GM12878 (cell line): ENCODE data around the gene SPRING1. TPM values are rescaled to one million over a fixed set of nuclear protein-coding genes. Genes with fewer than 3 reads are reported as not detected.

Experiments
- ATAC-seq: fragments of 200-7000 bp; cut with Tn5 transposase; 3 replicates; pipeline ENCODE4 v1.9.1; 2020; ENCODE audit warnings: mild to moderate bottlenecking, moderate library complexity
- BruUV-seq: library from RNA; stranded (reverse); fragments of 400-500 nt; replicated peaks from 2 replicates; lab custom pipeline; 2021; lab: Mats Ljungman, UMichigan
- CTCF ChIA-PET: fragments of 300-600 bp; sonication (Branson Sonifier 250); formaldehyde crosslinking; extraction: SDS; loops from one replicate; lab custom pipeline; 2021; ENCODE audit warnings: inconsistent platforms; lab: Yijun Ruan, JAX
- POLR2A ChIA-PET: fragments of 350-600 bp; formaldehyde crosslinking; extraction: SDS; loops from one replicate; lab custom pipeline; 2021; ENCODE audit warnings: inconsistent platforms; lab: Charles Lee
- RAD21 ChIA-PET: fragments of 300-600 bp; sonication (Branson Sonifier 250); formaldehyde crosslinking; loops from one replicate; lab custom pipeline; 2023; ENCODE audit warnings: antibody characterized with exemption; ENCODE audit not compliant: unreplicated experiment; lab: Charles Lee
- SMC1A ChIA-PET: fragments of 300-600 bp; sonication (Branson Sonifier 250); formaldehyde crosslinking; loops from one replicate; lab custom pipeline; 2023; ENCODE audit not compliant: unreplicated experiment, uncharacterized antibody; lab: Charles Lee
- DNase-seq: peaks from one replicate; pipeline ENCODE4 v3.0.0-alpha.2; 2011; ENCODE audit warnings: low read depth, low spot score
- FAIRE-seq: peaks from 3 replicates; lab custom pipeline; 2011; peaks lifted over from hg19 to GRCh38; lab: Jason Lieb, UNC
- H2AFZ ChIP-seq: 2 replicates; pipeline ENCODE4 v1.6.0; 2011; ENCODE audit warnings: low read depth, low read length, control low read depth; ENCODE audit not compliant: control insufficient read depth
- H3K27ac ChIP-seq: 2 replicates; pipeline ENCODE4 v1.5.1; 2011; ENCODE audit warnings: control low read depth; ENCODE audit not compliant: control insufficient read depth, insufficient read depth
- H3K27me3 ChIP-seq, 2 experiments: replicated peaks in 1 of 2; 2 replicates each; pipeline versions ENCODE4 v1.6.0 to v1.6.1; 2011; ENCODE audit warnings: low read length in 1 of 2; ENCODE audit not compliant: control insufficient read depth in 2 of 2, insufficient read depth in 2 of 2
- H3K36me3 ChIP-seq, 2 experiments: 2 replicates each; pipeline ENCODE4 v1.5.1; 2011; ENCODE audit warnings: low read length in 1 of 2; ENCODE audit not compliant: control insufficient read depth in 2 of 2, insufficient read depth in 2 of 2
- H3K4me1 ChIP-seq: 2 replicates; pipeline ENCODE4 v1.6.1; 2011; ENCODE audit warnings: mild to moderate bottlenecking, low read length, moderate library complexity, mixed read lengths; ENCODE audit not compliant: control insufficient read depth, insufficient read depth
- H3K4me2 ChIP-seq: 2 replicates; pipeline ENCODE4 v1.6.0; 2011; ENCODE audit warnings: control low read depth; ENCODE audit not compliant: control insufficient read depth, insufficient read depth
- H3K4me3 ChIP-seq: fragments of 200-600 bp; sonication (generic); 2 replicates; pipeline ENCODE4 v1.5.1; 2016
- H3K79me2 ChIP-seq: 2 replicates; pipeline ENCODE4 v1.6.0; 2011; ENCODE audit warnings: low read length; ENCODE audit not compliant: control insufficient read depth, insufficient read depth
- H3K9ac ChIP-seq: 2 replicates; pipeline ENCODE4 v1.8.0; 2011; ENCODE audit warnings: low read length, control low read depth, mixed read lengths; ENCODE audit not compliant: control insufficient read depth, insufficient read depth
- H3K9me3 ChIP-seq: replicated peaks from 3 replicates; pipeline ENCODE4 v1.5.1; 2011; ENCODE audit warnings: mild to moderate bottlenecking, low read length; ENCODE audit not compliant: control insufficient read depth, insufficient read depth
- H4K20me1 ChIP-seq: 2 replicates; pipeline ENCODE4 v1.6.0; 2011; ENCODE audit not compliant: control insufficient read depth, insufficient read depth
- ASH2L ChIP-seq: fragments of 300-600, 200-600 bp; sonication (generic); IDR thresholded peaks from 2 replicates; pipeline ENCODE4 v1.6.1; 2017; ENCODE audit warnings: low read depth, mild to moderate bottlenecking, borderline replicate concordance
- CREB1 ChIP-seq: IDR thresholded peaks from 2 replicates; pipeline ENCODE4 v1.6.1; 2012; ENCODE audit warnings: low read depth, mild to moderate bottlenecking, inconsistent platforms
- PAX8 ChIP-seq: fragments of 450-650 bp; IDR thresholded peaks from 2 replicates; pipeline ENCODE4 v1.6.1; 2017; ENCODE audit warnings: mild to moderate bottlenecking, moderate library complexity
- RFX5 ChIP-seq: IDR thresholded peaks from 2 replicates; pipeline ENCODE4 v1.6.1; 2011; ENCODE audit warnings: low read depth, low read length, improper control_type of control experiment
- STAT3 ChIP-seq: IDR thresholded peaks from 2 replicates; pipeline ENCODE4 v1.6.1; 2011; ENCODE audit warnings: low read depth, low read length, improper control_type of control experiment
- ZBED1 ChIP-seq: IDR thresholded peaks from 2 replicates; pipeline ENCODE4 v1.6.1; 2016; ENCODE audit warnings: borderline replicate concordance
- WGBS: methylation state at CpG from one replicate; pipeline ENCODE4 v1.1.6; 2016; ENCODE audit warnings: low lambda C conversion rate; ENCODE audit not compliant: insufficient replicate concordance, insufficient coverage; ENCODE audit errors: missing lambda C conversion rate; 5-methylcytosine and 5-hydroxymethylcytosine counted together
- in situ Hi-C: fragments of 300-500 bp; cut with MboI; formaldehyde crosslinking; loops from 9 replicates; pipeline ENCODE4 v1.14.3; 2018; ENCODE audit warnings: mixed read lengths
- intact Hi-C: fragments of 100-400 bp; cut with micrococcal nuclease; formaldehyde crosslinking; loops from one replicate; pipeline ENCODE4 v1.14.2; 2022; ENCODE audit not compliant: unreplicated experiment
- polyA plus RNA-seq, 11 experiments: library from polyadenylated mRNA; depleted of rRNA in 4 of 11; unstranded in 6 of 11; stranded (reverse) in 5 of 11; fragments of >200 nt; fragmentation: Nextera tagmentation in 4 of 11; fragmentation: Illumina TruSeq in 1 of 11; extraction: Ambion mirVana in 4 of 11; extraction: Trizol in 1 of 11; gene quantifications; 1 replicate in 1 of 11; 2 replicates in 10 of 11; pipeline versions ENCODE4 v1.2.1 to v1.2.3, GENCODE V29; 2011 to 2016; ENCODE audit warnings: inconsistent platforms in 2 of 11, missing spikeins in 2 of 11, low read depth in 1 of 11
- total RNA-seq, 4 experiments: library from RNA; depleted of rRNA in 3 of 4; stranded (reverse); fragments of >200 nt in 3 of 4; fragmentation: Illumina TruSeq in 1 of 4; extraction: Trizol in 1 of 4; gene quantifications; 2 replicates each; pipeline versions ENCODE4 v1.2.1 to v1.2.3, GENCODE V29; 2013 to 2021
- TF ChIP-seq, protein P1 (sequence below): IDR thresholded peaks from 2 replicates; pipeline ENCODE4 v1.6.1; 2012; ENCODE audit warnings: mild to moderate bottlenecking, low read depth, low read length
- TF ChIP-seq, protein P2 (sequence below): IDR thresholded peaks from 2 replicates; pipeline ENCODE4 v1.6.1; 2011; ENCODE audit warnings: mild to moderate bottlenecking, low read depth, low read length, moderate library complexity; ENCODE audit not compliant: insufficient replicate concordance

The SPRING1 gene
- total and polyA plus RNA-seq, 10 of the 15 experiments (the other 5 are each of a cell fraction or from before 2014, with no cell fraction given) = 2.5 to 25.7 (median 14.3) TPM

DNA sequence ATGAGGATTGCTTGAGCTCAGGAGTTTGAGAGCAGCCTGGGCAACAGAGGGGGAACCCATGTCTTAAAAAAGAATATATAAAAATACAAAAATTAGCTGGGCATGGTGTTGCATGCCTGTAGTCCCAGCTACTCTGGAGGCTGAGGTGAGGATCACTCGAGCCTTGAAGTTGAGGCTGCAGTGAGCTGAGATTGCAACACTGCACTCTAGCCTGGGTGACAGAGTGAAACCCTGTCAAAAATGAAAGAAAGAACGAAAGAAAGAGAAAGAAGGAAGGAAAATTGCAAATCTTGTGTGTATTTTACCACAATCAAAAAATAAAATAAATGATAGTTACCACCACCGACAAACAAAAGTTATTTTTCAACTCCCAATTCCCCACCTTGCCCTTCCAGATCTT lies 45.3 kb downstream of the SPRING1 start (continued):
- TF ChIP-seq, protein P1, sequence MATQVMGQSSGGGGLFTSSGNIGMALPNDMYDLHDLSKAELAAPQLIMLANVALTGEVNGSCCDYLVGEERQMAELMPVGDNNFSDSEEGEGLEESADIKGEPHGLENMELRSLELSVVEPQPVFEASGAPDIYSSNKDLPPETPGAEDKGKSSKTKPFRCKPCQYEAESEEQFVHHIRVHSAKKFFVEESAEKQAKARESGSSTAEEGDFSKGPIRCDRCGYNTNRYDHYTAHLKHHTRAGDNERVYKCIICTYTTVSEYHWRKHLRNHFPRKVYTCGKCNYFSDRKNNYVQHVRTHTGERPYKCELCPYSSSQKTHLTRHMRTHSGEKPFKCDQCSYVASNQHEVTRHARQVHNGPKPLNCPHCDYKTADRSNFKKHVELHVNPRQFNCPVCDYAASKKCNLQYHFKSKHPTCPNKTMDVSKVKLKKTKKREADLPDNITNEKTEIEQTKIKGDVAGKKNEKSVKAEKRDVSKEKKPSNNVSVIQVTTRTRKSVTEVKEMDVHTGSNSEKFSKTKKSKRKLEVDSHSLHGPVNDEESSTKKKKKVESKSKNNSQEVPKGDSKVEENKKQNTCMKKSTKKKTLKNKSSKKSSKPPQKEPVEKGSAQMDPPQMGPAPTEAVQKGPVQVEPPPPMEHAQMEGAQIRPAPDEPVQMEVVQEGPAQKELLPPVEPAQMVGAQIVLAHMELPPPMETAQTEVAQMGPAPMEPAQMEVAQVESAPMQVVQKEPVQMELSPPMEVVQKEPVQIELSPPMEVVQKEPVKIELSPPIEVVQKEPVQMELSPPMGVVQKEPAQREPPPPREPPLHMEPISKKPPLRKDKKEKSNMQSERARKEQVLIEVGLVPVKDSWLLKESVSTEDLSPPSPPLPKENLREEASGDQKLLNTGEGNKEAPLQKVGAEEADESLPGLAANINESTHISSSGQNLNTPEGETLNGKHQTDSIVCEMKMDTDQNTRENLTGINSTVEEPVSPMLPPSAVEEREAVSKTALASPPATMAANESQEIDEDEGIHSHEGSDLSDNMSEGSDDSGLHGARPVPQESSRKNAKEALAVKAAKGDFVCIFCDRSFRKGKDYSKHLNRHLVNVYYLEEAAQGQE = no peak
- TF ChIP-seq ZBED1 = no peak
- TF ChIP-seq, protein P2, sequence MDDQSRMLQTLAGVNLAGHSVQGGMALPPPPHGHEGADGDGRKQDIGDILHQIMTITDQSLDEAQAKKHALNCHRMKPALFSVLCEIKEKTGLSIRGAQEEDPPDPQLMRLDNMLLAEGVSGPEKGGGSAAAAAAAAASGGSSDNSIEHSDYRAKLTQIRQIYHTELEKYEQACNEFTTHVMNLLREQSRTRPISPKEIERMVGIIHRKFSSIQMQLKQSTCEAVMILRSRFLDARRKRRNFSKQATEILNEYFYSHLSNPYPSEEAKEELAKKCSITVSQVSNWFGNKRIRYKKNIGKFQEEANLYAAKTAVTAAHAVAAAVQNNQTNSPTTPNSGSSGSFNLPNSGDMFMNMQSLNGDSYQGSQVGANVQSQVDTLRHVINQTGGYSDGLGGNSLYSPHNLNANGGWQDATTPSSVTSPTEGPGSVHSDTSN = no peak

DNA sequence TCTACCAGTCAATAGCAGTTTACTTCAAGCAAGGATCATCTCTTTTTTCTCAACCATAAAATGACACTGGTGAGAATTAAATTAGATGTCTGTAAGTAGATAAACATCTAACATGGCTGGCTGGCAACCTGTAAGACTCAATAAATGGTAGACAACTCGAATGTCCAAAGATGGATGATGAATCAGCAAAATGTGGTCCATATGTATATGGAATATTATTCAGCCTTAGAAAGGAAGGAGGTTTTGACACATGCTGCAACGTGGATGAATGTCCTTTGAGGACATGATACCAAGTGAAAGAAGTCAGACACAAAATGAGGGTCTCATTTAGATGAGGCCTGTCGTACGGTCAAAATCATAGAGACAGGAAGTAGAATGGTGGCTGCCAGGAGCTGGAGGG lies 46.2 kb downstream of the SPRING1 start:
- Histone ChIP-seq H3K4me2 (no peak overlapping the region), H3K36me3 (no peaks in the 10 kb centered on the region), H4K20me1 (no peaks in the 10 kb centered on the region), H3K27me3 (peaks cover 3 to 11% of the 10 kb centered on the region in 2 experiments; a peak in 3 of 4 replicates), H3K9me3 (no peaks in the 10 kb centered on the region), H3K4me3 (no peak overlapping the region)
- CTCF ChIA-PET = interaction anchor here (0.7 to 2.5 kb wide), 4 partner anchors 11 to 17 kb away, joined by 3 to 9 read pairs (median 7); no protein-coding TSS in a partner anchor
- no peak for DNase-seq
- no peak for TF ChIP-seq STAT3
- no peak for TF ChIP-seq PAX8
- TF ChIP-seq RFX5 = no peak
- TF ChIP-seq ASH2L = no peak
- TF ChIP-seq CREB1 = no peak
- TF ChIP-seq, all 136 proteins: peak for 0
- RAD21 ChIA-PET = no interaction called here
- H3K9ac ChIP-seq = no peak overlapping the region
- peaks cover 13% of the 10 kb centered on the region for H3K4me1 ChIP-seq
- no peak for ATAC-seq
- WGBS = 47% methylated on average over 4 of the region's 4 CpGs
- POLR2A ChIA-PET = no interaction called here
- no peak for FAIRE-seq
- intact Hi-C loops = no loop called here
- in situ Hi-C loops = no loop called here
- H3K27ac ChIP-seq = no peak overlapping the region
- no peaks in the 10 kb centered on the region for H3K79me2 ChIP-seq
- no peak overlapping the region for H2AFZ ChIP-seq
- SMC1A ChIA-PET = no interaction called here
- BruUV-seq = no TSS peak
